ENCODE data around the gene EDC4. TPM values are rescaled to one million over a fixed set of nuclear protein-coding genes. Genes with fewer than 3 reads are reported as not detected.

EDC4 gene
- total and polyA plus RNA-seq, 2 of the 13 experiments (the other 11 are each of a cell fraction or from before 2014, with no cell fraction given) = 51.4 to 59.1 TPM

DNA sequence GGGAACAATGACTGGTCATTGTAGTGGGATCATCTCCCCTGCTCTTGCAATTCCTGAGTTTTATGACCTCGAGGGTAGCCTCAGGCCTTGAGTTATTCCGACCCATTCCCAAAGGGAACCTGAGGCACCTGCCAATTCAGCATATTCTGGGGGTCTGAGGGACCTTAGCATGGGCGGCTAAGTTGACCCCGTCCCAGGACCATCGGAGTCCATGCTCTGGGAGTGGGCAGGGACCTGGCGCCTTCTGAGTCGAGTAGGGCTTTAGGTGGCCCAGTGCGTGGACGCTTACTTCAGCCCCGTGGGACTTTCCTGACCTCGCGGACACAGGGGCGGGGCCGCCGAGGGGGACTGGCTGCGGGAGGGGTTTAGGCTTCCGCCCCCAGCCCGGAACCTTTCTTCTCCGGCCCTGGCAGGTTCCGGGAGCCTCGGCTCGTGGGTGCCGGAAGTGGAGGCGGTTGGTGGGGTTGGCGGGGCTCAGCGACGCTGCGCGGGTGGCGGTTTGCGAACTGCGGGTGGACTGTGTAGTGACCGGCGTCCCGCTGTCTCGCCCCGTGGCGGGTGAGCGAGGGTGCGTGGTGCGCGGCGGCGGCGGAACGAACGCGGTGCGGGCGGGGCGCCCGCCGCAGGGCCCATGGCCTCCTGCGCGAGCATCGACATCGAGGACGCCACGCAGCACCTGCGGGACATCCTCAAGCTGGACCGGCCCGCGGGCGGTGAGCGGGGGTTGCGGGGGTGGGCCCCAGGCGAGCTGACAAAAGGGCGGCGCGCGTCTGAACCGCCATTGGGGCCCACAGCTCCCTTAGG is at the start of gene EDC4 (continued):
- TF ChIP-seq ZNF747 (CRISPR knock-in tag; IDR thresholded peaks at IDR 0.05; ENCODE audit: borderline replicate concordance) (peak; percentile 98), MED13 (CRISPR knock-in tag; IDR thresholded peaks at IDR 0.05) (peak; percentile 79; the same call in 1 of the 2 replicates), ZNF343 (CRISPR knock-in tag; IDR thresholded peaks at IDR 0.05) (peak; percentile 44; the same call in 1 of the 2 replicates), KLF12 (CRISPR knock-in tag; IDR thresholded peaks at IDR 0.05; ENCODE audit: borderline replicate concordance) (peak; percentile 96), ZNF589 (CRISPR knock-in tag; conservative IDR thresholded peaks at IDR 0.05) (peak; percentile 90; the same call in 1 of the 2 replicates), ZNF619 (CRISPR knock-in tag; IDR thresholded peaks at IDR 0.05) (peak; percentile 92; the same call in 1 of the 2 replicates), EP300 (IDR thresholded peaks at IDR 0.05; ENCODE audit: low read depth in 2 of 2, low read length in 2 of 2) (peak in 1 of 2 experiments; percentile 71; a peak in 3 of 4 replicates), EP300 (CRISPR knock-in tag; IDR thresholded peaks at IDR 0.05; ENCODE audit: borderline replicate concordance) (no peak), CHCHD3 (CRISPR knock-in tag; IDR thresholded peaks at IDR 0.05) (no peak; the same call in 1 of the 2 replicates), XBP1 (CRISPR knock-in tag; IDR thresholded peaks at IDR 0.05) (no peak; the same call in 1 of the 2 replicates), PAWR (CRISPR knock-in tag; IDR thresholded peaks at IDR 0.05; ENCODE audit: borderline replicate concordance) (no peak), ZKSCAN1 (IDR thresholded peaks at IDR 0.05; ENCODE audit: low read length) (no peak), NCOR1 (IDR thresholded peaks at IDR 0.05; ENCODE audit: borderline replicate concordance, low read length) (no peak), ZNF432 (CRISPR knock-in tag; IDR thresholded peaks at IDR 0.05; ENCODE audit: borderline replicate concordance) (no peak), PPARG (CRISPR knock-in tag; conservative IDR thresholded peaks at IDR 0.05) (peak; percentile 73; the same call in 1 of the 2 replicates), DNMT3B (CRISPR knock-in tag; conservative IDR thresholded peaks at IDR 0.05) (no peak), YEATS4 (CRISPR knock-in tag; IDR thresholded peaks at IDR 0.05; ENCODE audit: borderline replicate concordance) (peak; percentile 95)
- TF ChIP-seq, protein P1, sequence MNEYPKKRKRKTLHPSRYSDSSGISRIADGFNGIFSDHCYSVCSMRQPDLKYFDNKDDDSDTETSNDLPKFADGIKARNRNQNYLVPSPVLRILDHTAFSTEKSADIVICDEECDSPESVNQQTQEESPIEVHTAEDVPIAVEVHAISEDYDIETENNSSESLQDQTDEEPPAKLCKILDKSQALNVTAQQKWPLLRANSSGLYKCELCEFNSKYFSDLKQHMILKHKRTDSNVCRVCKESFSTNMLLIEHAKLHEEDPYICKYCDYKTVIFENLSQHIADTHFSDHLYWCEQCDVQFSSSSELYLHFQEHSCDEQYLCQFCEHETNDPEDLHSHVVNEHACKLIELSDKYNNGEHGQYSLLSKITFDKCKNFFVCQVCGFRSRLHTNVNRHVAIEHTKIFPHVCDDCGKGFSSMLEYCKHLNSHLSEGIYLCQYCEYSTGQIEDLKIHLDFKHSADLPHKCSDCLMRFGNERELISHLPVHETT (CRISPR knock-in tag; conservative IDR thresholded peaks at IDR 0.05) = peak; percentile 86
- TF ChIP-seq, protein P2, sequence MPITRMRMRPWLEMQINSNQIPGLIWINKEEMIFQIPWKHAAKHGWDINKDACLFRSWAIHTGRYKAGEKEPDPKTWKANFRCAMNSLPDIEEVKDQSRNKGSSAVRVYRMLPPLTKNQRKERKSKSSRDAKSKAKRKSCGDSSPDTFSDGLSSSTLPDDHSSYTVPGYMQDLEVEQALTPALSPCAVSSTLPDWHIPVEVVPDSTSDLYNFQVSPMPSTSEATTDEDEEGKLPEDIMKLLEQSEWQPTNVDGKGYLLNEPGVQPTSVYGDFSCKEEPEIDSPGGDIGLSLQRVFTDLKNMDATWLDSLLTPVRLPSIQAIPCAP (CRISPR knock-in tag; IDR thresholded peaks at IDR 0.05; ENCODE audit: low read depth) = no peak
- TF ChIP-seq, protein P3, sequence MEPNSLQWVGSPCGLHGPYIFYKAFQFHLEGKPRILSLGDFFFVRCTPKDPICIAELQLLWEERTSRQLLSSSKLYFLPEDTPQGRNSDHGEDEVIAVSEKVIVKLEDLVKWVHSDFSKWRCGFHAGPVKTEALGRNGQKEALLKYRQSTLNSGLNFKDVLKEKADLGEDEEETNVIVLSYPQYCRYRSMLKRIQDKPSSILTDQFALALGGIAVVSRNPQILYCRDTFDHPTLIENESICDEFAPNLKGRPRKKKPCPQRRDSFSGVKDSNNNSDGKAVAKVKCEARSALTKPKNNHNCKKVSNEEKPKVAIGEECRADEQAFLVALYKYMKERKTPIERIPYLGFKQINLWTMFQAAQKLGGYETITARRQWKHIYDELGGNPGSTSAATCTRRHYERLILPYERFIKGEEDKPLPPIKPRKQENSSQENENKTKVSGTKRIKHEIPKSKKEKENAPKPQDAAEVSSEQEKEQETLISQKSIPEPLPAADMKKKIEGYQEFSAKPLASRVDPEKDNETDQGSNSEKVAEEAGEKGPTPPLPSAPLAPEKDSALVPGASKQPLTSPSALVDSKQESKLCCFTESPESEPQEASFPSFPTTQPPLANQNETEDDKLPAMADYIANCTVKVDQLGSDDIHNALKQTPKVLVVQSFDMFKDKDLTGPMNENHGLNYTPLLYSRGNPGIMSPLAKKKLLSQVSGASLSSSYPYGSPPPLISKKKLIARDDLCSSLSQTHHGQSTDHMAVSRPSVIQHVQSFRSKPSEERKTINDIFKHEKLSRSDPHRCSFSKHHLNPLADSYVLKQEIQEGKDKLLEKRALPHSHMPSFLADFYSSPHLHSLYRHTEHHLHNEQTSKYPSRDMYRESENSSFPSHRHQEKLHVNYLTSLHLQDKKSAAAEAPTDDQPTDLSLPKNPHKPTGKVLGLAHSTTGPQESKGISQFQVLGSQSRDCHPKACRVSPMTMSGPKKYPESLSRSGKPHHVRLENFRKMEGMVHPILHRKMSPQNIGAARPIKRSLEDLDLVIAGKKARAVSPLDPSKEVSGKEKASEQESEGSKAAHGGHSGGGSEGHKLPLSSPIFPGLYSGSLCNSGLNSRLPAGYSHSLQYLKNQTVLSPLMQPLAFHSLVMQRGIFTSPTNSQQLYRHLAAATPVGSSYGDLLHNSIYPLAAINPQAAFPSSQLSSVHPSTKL (CRISPR knock-in tag; IDR thresholded peaks at IDR 0.05) = peak; percentile 72; the same call in 1 of the 2 replicates
- TF ChIP-seq, protein P4, sequence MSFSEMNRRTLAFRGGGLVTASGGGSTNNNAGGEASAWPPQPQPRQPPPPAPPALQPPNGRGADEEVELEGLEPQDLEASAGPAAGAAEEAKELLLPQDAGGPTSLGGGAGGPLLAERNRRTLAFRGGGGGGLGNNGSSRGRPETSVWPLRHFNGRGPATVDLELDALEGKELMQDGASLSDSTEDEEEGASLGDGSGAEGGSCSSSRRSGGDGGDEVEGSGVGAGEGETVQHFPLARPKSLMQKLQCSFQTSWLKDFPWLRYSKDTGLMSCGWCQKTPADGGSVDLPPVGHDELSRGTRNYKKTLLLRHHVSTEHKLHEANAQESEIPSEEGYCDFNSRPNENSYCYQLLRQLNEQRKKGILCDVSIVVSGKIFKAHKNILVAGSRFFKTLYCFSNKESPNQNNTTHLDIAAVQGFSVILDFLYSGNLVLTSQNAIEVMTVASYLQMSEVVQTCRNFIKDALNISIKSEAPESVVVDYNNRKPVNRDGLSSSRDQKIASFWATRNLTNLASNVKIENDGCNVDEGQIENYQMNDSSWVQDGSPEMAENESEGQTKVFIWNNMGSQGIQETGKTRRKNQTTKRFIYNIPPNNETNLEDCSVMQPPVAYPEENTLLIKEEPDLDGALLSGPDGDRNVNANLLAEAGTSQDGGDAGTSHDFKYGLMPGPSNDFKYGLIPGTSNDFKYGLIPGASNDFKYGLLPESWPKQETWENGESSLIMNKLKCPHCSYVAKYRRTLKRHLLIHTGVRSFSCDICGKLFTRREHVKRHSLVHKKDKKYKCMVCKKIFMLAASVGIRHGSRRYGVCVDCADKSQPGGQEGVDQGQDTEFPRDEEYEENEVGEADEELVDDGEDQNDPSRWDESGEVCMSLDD (CRISPR knock-in tag; IDR thresholded peaks at IDR 0.05; ENCODE audit: borderline replicate concordance) = no peak
